Effector memory CD8-positive, alpha-beta T cell (primary cell): ENCODE measurements around the gene NEU1.

ENCODE experiments used
- ATAC-seq: fragments of 150-1000 bp; cut with Tn5 transposase; replicated peaks from 2 replicates; pipeline ENCODE4 v1.10.0; 2021; ENCODE audit warnings: mild to moderate bottlenecking, moderate library complexity
- DNase-seq, 3 experiments: peaks; one replicate each; pipeline ENCODE4 v3.0.0; 2021
- H3K27ac Mint-ChIP-seq, 2 donors: one replicate each; pipeline ENCODE4 v1.8.0; 2022; ENCODE audit warnings: mild to moderate bottlenecking in 2 of 2, mixed read lengths in 2 of 2, moderate library complexity in 2 of 2
- H3K27me3 Mint-ChIP-seq, 2 donors: one replicate each; pipeline ENCODE4 v1.8.0; 2022; ENCODE audit warnings: mixed read lengths in 2 of 2
- H3K36me3 Mint-ChIP-seq: one replicate; pipeline ENCODE4 v1.8.0; 2022; ENCODE audit warnings: mild to moderate bottlenecking, moderate library complexity, mixed read lengths; ENCODE audit not compliant: insufficient read depth
- H3K4me1 Mint-ChIP-seq, 2 donors: one replicate each; pipeline ENCODE4 v1.8.0; 2022; ENCODE audit warnings: low read depth in 2 of 2, mixed read lengths in 2 of 2
- H3K4me3 Mint-ChIP-seq, 2 donors: one replicate each; pipeline ENCODE4 v1.8.0; 2022; ENCODE audit warnings: mild to moderate bottlenecking in 2 of 2, mixed read lengths in 2 of 2, moderate library complexity in 2 of 2
- H3K9me3 Mint-ChIP-seq, 2 donors: one replicate each; pipeline ENCODE4 v1.8.0; 2022; ENCODE audit warnings: mixed read lengths in 2 of 2

NEU1 gene

GRCh38 chr6:31886541-31886991 is 23.9 kb upstream of the NEU1 start:
- DNase-seq (no peak), ATAC-seq (no peak)
- H3K4me3 Mint-ChIP-seq, result no peak overlapping the region
- peaks cover 4 to 8% of the 10 kb centered on the region in 2 donors for H3K4me1 Mint-ChIP-seq
- no peaks in the 10 kb centered on the region for H3K27me3 Mint-ChIP-seq
- H3K36me3 Mint-ChIP-seq, result peaks cover 40% of the 10 kb centered on the region
- H3K27ac Mint-ChIP-seq, result peak overlapping the region in 1 of 2 donors; percentile 21
- no peaks in the 10 kb centered on the region for H3K9me3 Mint-ChIP-seq

GRCh38 chr6:31884528-31885035 is 22.0 kb upstream of the NEU1 start:
- no peak for ATAC-seq

GRCh38 chr6:31883676-31884075 is 21.1 kb upstream of the NEU1 start:
- DNase-seq, result no peak
- Mint-ChIP-seq H3K9me3 (no peaks in the 10 kb centered on the region), H3K36me3 (peaks cover 38% of the 10 kb centered on the region), H3K4me1 (peaks cover 0 to 4% of the 10 kb centered on the region in 2 donors), H3K27me3 (no peaks in the 10 kb centered on the region), H3K4me3 (no peak overlapping the region), H3K27ac (no peak overlapping the region)
- ATAC-seq, result no peak

More at GRCh38 chr6:31884528-31885035, 22.0 kb upstream of the NEU1 start:
- Mint-ChIP-seq H3K4me1 (peaks cover 2 to 7% of the 10 kb centered on the region in 2 donors), H3K27me3 (no peaks in the 10 kb centered on the region), H3K4me3 (no peak overlapping the region), H3K36me3 (peaks cover 38% of the 10 kb centered on the region), H3K27ac (no peak overlapping the region), H3K9me3 (no peaks in the 10 kb centered on the region)
- DNase-seq, result no peak

- ATAC-seq, result no peak
- Mint-ChIP-seq H3K27ac (no peak overlapping the region), H3K4me1 (peaks cover 0 to 4% of the 10 kb centered on the region in 2 donors), H3K4me3 (no peak overlapping the region), H3K27me3 (no peaks in the 10 kb centered on the region), H3K36me3 (peaks cover 38% of the 10 kb centered on the region), H3K9me3 (no peaks in the 10 kb centered on the region)
- DNase-seq, result no peak
These were observed 19.7 kb upstream of the NEU1 start for GRCh38 chr6:31882344-31882743.

GRCh38 chr6:31881136-31881859 is 18.7 kb upstream of the NEU1 start:
- H3K9me3 Mint-ChIP-seq, result no peaks in the 10 kb centered on the region
- ATAC-seq (no peak), DNase-seq (no peak)
- no peak overlapping the region for H3K4me3 Mint-ChIP-seq
- H3K27me3 Mint-ChIP-seq, result no peaks in the 10 kb centered on the region
- peaks cover 33% of the 10 kb centered on the region for H3K36me3 Mint-ChIP-seq
- H3K4me1 Mint-ChIP-seq, result peaks cover 0 to 3% of the 10 kb centered on the region in 2 donors
- peak overlapping the region; percentile 26 to 27 for H3K27ac Mint-ChIP-seq

GRCh38 chr6:31880616-31881015 is 18.0 kb upstream of the NEU1 start:
- no peak for DNase-seq
- H3K36me3 Mint-ChIP-seq, result peaks cover 26% of the 10 kb centered on the region
- no peak overlapping the region for H3K4me3 Mint-ChIP-seq
- H3K4me1 Mint-ChIP-seq, result no peaks in the 10 kb centered on the region
- no peaks in the 10 kb centered on the region for H3K27me3 Mint-ChIP-seq
- H3K27ac Mint-ChIP-seq, result peak overlapping the region; percentile 26 to 27
- H3K9me3 Mint-ChIP-seq, result no peaks in the 10 kb centered on the region
- no peak for ATAC-seq

GRCh38 chr6:31879901-31880300 is 17.3 kb upstream of the NEU1 start:
- no peak for DNase-seq
- no peak for ATAC-seq
- no peak overlapping the region for H3K27ac Mint-ChIP-seq
- no peaks in the 10 kb centered on the region for H3K4me1 Mint-ChIP-seq
- no peaks in the 10 kb centered on the region for H3K27me3 Mint-ChIP-seq
- H3K9me3 Mint-ChIP-seq, result no peaks in the 10 kb centered on the region
- no peak overlapping the region for H3K4me3 Mint-ChIP-seq
- H3K36me3 Mint-ChIP-seq, result peaks cover 24% of the 10 kb centered on the region

GRCh38 chr6:31879143-31879542 is 16.5 kb upstream of the NEU1 start:
- no peaks in the 10 kb centered on the region for H3K27me3 Mint-ChIP-seq
- ATAC-seq, result no peak
- H3K36me3 Mint-ChIP-seq, result peaks cover 24% of the 10 kb centered on the region
- no peak overlapping the region for H3K27ac Mint-ChIP-seq
- no peaks in the 10 kb centered on the region for H3K4me1 Mint-ChIP-seq
- H3K4me3 Mint-ChIP-seq, result no peak overlapping the region
- DNase-seq, result no peak
- no peaks in the 10 kb centered on the region for H3K9me3 Mint-ChIP-seq

- no peak within 1 kb of the TSS for H3K4me3 Mint-ChIP-seq
- peaks cover 24% of the 10 kb centered on the region for H3K36me3 Mint-ChIP-seq
- peak within 1 kb of the TSS; percentile 28 to 77 for H3K27ac Mint-ChIP-seq
- DNase-seq (no peak), ATAC-seq (no peak)
- H3K27me3 Mint-ChIP-seq, result no peaks in the 10 kb centered on the region
- no peaks in the 10 kb centered on the region for H3K4me1 Mint-ChIP-seq
- no peaks in the 10 kb centered on the region for H3K9me3 Mint-ChIP-seq
These were observed 16.1 kb upstream of the NEU1 start, which contains the start of gene SLC44A4 for GRCh38 chr6:31878726-31879125. TSS of gene SLC44A4 (minus strand) at chr6:31878997. CDS start at chr6:31878980, 17 bp downstream.

- Mint-ChIP-seq H3K4me3 (no peak overlapping the region), H3K4me1 (no peaks in the 10 kb centered on the region), H3K9me3 (no peaks in the 10 kb centered on the region), H3K36me3 (peaks cover 20% of the 10 kb centered on the region), H3K27ac (peak overlapping the region; percentile 28 to 77), H3K27me3 (no peaks in the 10 kb centered on the region)
- ATAC-seq (no peak), DNase-seq (no peak)
These were observed 15.6 kb upstream of the NEU1 start for GRCh38 chr6:31878222-31878621.

GRCh38 chr6:31877651-31878161 is 15.1 kb upstream of the NEU1 start:
- Mint-ChIP-seq H3K4me1 (no peaks in the 10 kb centered on the region), H3K27me3 (no peaks in the 10 kb centered on the region), H3K36me3 (peaks cover 16% of the 10 kb centered on the region), H3K9me3 (no peaks in the 10 kb centered on the region), H3K4me3 (no peak overlapping the region), H3K27ac (peak overlapping the region; percentile 28 to 77)
- ATAC-seq, result no peak
- DNase-seq, result no peak

- Mint-ChIP-seq H3K27me3 (no peaks in the 10 kb centered on the region), H3K4me3 (no peak overlapping the region), H3K9me3 (no peaks in the 10 kb centered on the region), H3K36me3 (peaks cover 15% of the 10 kb centered on the region), H3K4me1 (no peaks in the 10 kb centered on the region), H3K27ac (peak overlapping the region in 1 of 2 donors; percentile 77)
- DNase-seq (no peak), ATAC-seq (no peak)
These were observed 14.6 kb upstream of the NEU1 start for GRCh38 chr6:31877125-31877650.

GRCh38 chr6:31876357-31876756 is 13.7 kb upstream of the NEU1 start:
- Mint-ChIP-seq H3K36me3 (peaks cover 8% of the 10 kb centered on the region), H3K27me3 (peaks cover 0 to 3% of the 10 kb centered on the region in 2 donors), H3K27ac (no peak overlapping the region), H3K9me3 (no peaks in the 10 kb centered on the region), H3K4me1 (peaks cover 0 to 4% of the 10 kb centered on the region in 2 donors), H3K4me3 (no peak overlapping the region)
- ATAC-seq, result no peak
- DNase-seq, result no peak

- H3K4me3 Mint-ChIP-seq, result no peak overlapping the region
- H3K27ac Mint-ChIP-seq, result peak overlapping the region in 1 of 2 donors; percentile 78
- no peak for ATAC-seq
- peaks cover 2 to 4% of the 10 kb centered on the region in 2 donors for H3K4me1 Mint-ChIP-seq
- H3K9me3 Mint-ChIP-seq, result no peaks in the 10 kb centered on the region
- H3K27me3 Mint-ChIP-seq, result peaks cover 0 to 8% of the 10 kb centered on the region in 2 donors
- DNase-seq, result no peak
- H3K36me3 Mint-ChIP-seq, result peaks cover 3% of the 10 kb centered on the region
These were observed 13.3 kb upstream of the NEU1 start for GRCh38 chr6:31875877-31876276.
